Vagina (tissue), 2 donors: ENCODE measurements around the gene PFKL. TPM values are rescaled to one million over a fixed set of nuclear protein-coding genes. Genes with fewer than 3 reads are reported as not detected.

Experiments used
- DNase-seq, 2 donors: peaks; one replicate each; pipeline ENCODE4 v3.0.0-alpha.2; 2017; ENCODE audit errors: extremely low spot score in 2 of 2
- H3K27ac ChIP-seq: fragments of 200-600 bp; sonication (generic); one replicate; pipeline ENCODE4 v1.5.1; 2019
- H3K27me3 ChIP-seq: fragments of 200-600 bp; sonication (generic); one replicate; pipeline ENCODE4 v1.5.1; 2019
- H3K36me3 ChIP-seq, 2 donors: fragments of 200-600 bp; sonication (generic); one replicate each; pipeline ENCODE4 v1.5.1; 2017 to 2019
- H3K4me1 ChIP-seq: fragments of 200-600 bp; sonication (generic); one replicate; pipeline ENCODE4 v1.5.1; 2019
- H3K4me3 ChIP-seq, 2 donors: fragments of 200-600 bp; sonication (generic); 1 replicate in 1 of 2; 2 replicates in 1 of 2; pipeline ENCODE4 v1.5.1; 2016 to 2019
- H3K9me3 ChIP-seq: fragments of 200-600 bp; sonication (generic); one replicate; pipeline ENCODE4 v1.5.1; 2019
- CTCF ChIP-seq, 3 experiments: fragments of 450-650 bp in 2 of 3; fragments of 200-600 bp in 1 of 3; sonication (generic) in 1 of 3; IDR thresholded peaks; one replicate each; pipeline ENCODE4 v1.5.1; 2017 to 2019; ENCODE audit warnings: antibody characterized with exemption in 3 of 3, mild to moderate bottlenecking in 2 of 3, moderate library complexity in 2 of 3
- POLR2A ChIP-seq, 2 donors: fragments of 450-650 bp; IDR thresholded peaks; one replicate each; pipeline ENCODE4 v1.6.1; 2017; ENCODE audit warnings: antibody characterized with exemption in 2 of 2, mild to moderate bottlenecking in 2 of 2, moderate library complexity in 2 of 2
- POLR2AphosphoS5 ChIP-seq, 2 donors: sonication (generic); formaldehyde crosslinking; IDR thresholded peaks; one replicate each; pipeline ENCODE4 v1.9.0; 2017; ENCODE audit warnings: antibody characterized with exemption in 2 of 2, mild to moderate bottlenecking in 2 of 2, low read depth in 1 of 2; ENCODE audit not compliant: insufficient read depth in 1 of 2
- intact Hi-C: fragments of 100-400 bp; cut with DNase I; formaldehyde crosslinking; loops from one replicate; pipeline ENCODE4 v1.15.1; 2023
- total RNA-seq: library from RNA; depleted of rRNA; stranded (reverse); fragments of >200 nt; gene quantifications from one replicate; pipeline ENCODE4 v1.2.3, GENCODE V29; 2016

Gene PFKL
- total RNA-seq, 1 donor from 2014 or later, result 79.1 TPM

- no peak for DNase-seq
- Histone ChIP-seq H3K27me3 (no peaks in the 10 kb centered on the region), H3K9me3 (no peaks in the 10 kb centered on the region), H3K4me1 (peaks cover 6% of the 10 kb centered on the region), H3K27ac (no peak overlapping the region), H3K4me3 (no peak overlapping the region), H3K36me3 (no peaks in the 10 kb centered on the region)
- intact Hi-C loops, result no loop called here
- no peak for TF ChIP-seq CTCF (IDR thresholded peaks at IDR 0.05)
- no peak for TF ChIP-seq POLR2A (IDR thresholded peaks at IDR 0.05)
- no peak for TF ChIP-seq POLR2AphosphoS5 (IDR thresholded peaks at IDR 0.05; ENCODE audit: insufficient read depth in 1 of 2, low read depth in 1 of 2)
These were observed 55.2 kb downstream of the PFKL start for GRCh38 chr21:44354775-44355771.

DNA sequence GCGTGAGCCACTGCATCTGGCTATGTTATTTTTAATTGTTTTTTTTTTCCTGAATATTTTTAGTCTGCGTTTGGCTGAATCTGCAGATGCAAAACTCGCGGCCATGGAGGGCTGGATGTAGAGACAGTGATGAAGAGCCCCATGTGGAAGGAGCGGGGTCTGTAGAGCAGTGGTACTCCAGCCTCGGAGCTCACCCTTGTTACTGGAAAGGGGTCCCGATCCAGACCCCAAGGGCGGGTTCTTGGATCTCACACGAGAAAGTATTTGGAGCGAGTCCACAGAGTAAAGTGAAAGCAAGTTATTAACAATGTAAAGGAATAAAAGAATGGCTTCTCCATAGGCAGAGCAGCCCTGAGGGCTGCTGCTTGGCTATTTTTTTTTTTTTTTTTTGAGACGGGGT is 56.3 kb downstream of the PFKL start:
- intact Hi-C loops, result no loop called here
- Histone ChIP-seq H3K27me3 (no peaks in the 10 kb centered on the region), H3K27ac (no peak overlapping the region), H3K4me3 (no peak overlapping the region), H3K4me1 (peaks cover under 1% of the 10 kb centered on the region), H3K36me3 (no peaks in the 10 kb centered on the region), H3K9me3 (no peaks in the 10 kb centered on the region)
- TF ChIP-seq POLR2A (IDR thresholded peaks at IDR 0.05) (no peak), CTCF (IDR thresholded peaks at IDR 0.05) (no peak), POLR2AphosphoS5 (IDR thresholded peaks at IDR 0.05; ENCODE audit: insufficient read depth in 1 of 2, low read depth in 1 of 2) (no peak)
- no peak for DNase-seq

- no peak for DNase-seq
- intact Hi-C loops, result no loop called here
- H3K4me3 ChIP-seq, result no peak overlapping the region
- TF ChIP-seq POLR2A (IDR thresholded peaks at IDR 0.05) (no peak), CTCF (IDR thresholded peaks at IDR 0.05) (no peak), POLR2AphosphoS5 (IDR thresholded peaks at IDR 0.05; ENCODE audit: insufficient read depth in 1 of 2, low read depth in 1 of 2) (no peak)
- H3K4me1 ChIP-seq, result no peaks in the 10 kb centered on the region
- H3K36me3 ChIP-seq, result no peaks in the 10 kb centered on the region
- no peak overlapping the region for H3K27ac ChIP-seq
- no peaks in the 10 kb centered on the region for H3K9me3 ChIP-seq
- H3K27me3 ChIP-seq, result no peaks in the 10 kb centered on the region
These were observed 56.8 kb downstream of the PFKL start for GRCh38 chr21:44356636-44357035.

- no peak overlapping the region for H3K27ac ChIP-seq
- no peaks in the 10 kb centered on the region for H3K36me3 ChIP-seq
- DNase-seq, result no peak
- intact Hi-C loops, result no loop called here
- no peaks in the 10 kb centered on the region for H3K27me3 ChIP-seq
- H3K9me3 ChIP-seq, result no peaks in the 10 kb centered on the region
- no peak overlapping the region for H3K4me3 ChIP-seq
- H3K4me1 ChIP-seq, result no peaks in the 10 kb centered on the region
- TF ChIP-seq CTCF (IDR thresholded peaks at IDR 0.05) (no peak), POLR2AphosphoS5 (IDR thresholded peaks at IDR 0.05; ENCODE audit: insufficient read depth in 1 of 2, low read depth in 1 of 2) (no peak), POLR2A (IDR thresholded peaks at IDR 0.05) (no peak)
These were observed 57.4 kb downstream of the PFKL start for GRCh38 chr21:44357064-44357837.
